ENCODE data around the gene GKN2. TPM values are rescaled to one million over a fixed set of nuclear protein-coding genes. Genes with fewer than 3 reads are reported as not detected.

GKN2 gene
- total and polyA plus RNA-seq, 3 experiments from 2014 or later, result not detected

DNA sequence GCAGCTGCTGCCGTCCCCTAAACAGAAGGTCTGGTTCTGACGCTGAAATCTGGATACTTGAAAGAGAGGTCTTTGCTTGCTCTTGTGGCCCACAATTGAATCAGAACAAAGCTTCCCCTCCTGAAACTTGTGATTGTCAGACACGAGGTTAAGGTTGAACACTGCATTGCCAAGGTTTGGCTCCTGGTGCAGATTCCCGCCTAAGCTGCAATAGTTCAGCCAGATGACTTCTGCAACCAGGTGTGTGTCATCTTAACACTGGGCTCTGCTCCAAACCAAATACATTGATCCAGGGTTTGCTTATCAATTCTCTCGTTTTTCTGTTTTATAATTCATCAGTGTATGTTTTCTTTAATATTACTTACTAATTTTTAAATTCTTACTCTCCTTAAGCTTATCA lies 36.3 kb upstream of the GKN2 start:
- Mint-ChIP-seq H3K27me3 (peaks cover 4 to 17% of the 10 kb centered on the region in 2 donors), H3K9me3 (no peaks in the 10 kb centered on the region), H3K27ac (no peak overlapping the region), H3K36me3 (no peaks in the 10 kb centered on the region), H3K4me1 (no peaks in the 10 kb centered on the region), H3K4me3 (no peak overlapping the region)
- Histone ChIP-seq H3K27ac (ENCODE audit: low read depth, low read length) (no peak overlapping the region), H3K4me3 (ENCODE audit: low read length) (no peak overlapping the region), H3K36me3 (ENCODE audit: insufficient read depth, low read length) (no peaks in the 10 kb centered on the region), H3K4me1 (ENCODE audit: insufficient read depth, low read length) (no peaks in the 10 kb centered on the region), H3K27me3 (ENCODE audit: insufficient read depth, low read length, poor library complexity, severe bottlenecking) (no peaks in the 10 kb centered on the region), H3K9me3 (ENCODE audit: low read length) (no peaks in the 10 kb centered on the region)
- ChIA-PET POLR2A (no interaction called here), CTCF (no interaction called here)
- no peak for DNase-seq

DNA sequence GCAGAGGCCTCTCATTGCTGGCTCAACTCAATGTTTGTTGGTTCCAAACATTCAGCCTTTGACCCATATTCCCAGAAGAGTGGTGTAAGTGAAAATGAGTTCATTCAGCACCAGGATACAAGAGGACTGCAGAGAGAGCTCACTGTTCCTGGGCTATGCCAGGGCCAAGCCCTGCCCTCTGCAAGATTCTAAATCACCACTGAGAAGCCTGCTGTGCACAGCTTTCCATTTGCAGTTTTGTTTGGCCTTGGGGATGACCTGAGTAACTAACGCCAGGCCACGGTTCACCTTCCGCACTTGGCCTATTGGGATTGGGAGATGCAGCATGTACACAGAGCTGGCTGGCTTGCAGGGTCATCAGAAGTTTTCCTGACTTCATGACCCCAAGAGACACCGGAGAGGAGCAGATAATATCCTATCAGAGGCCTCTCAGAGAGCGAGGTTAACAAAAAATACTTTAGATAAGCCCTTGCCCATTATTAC lies 34.4 kb upstream of the GKN2 start:
- H3K4me3 Mint-ChIP-seq, result no peak overlapping the region
- H3K4me3 ChIP-seq (ENCODE audit: low read length), result no peak overlapping the region
- no peak overlapping the region for H3K27ac Mint-ChIP-seq
- no peaks in the 10 kb centered on the region for H3K9me3 ChIP-seq (ENCODE audit: low read length)
- no peaks in the 10 kb centered on the region for H3K36me3 Mint-ChIP-seq
- no peak for DNase-seq
- no peaks in the 10 kb centered on the region for H3K9me3 Mint-ChIP-seq
- no peaks in the 10 kb centered on the region for H3K27me3 ChIP-seq (ENCODE audit: insufficient read depth, low read length, poor library complexity, severe bottlenecking)
- H3K27ac ChIP-seq (ENCODE audit: low read depth, low read length), result no peak overlapping the region
- no peaks in the 10 kb centered on the region for H3K4me1 Mint-ChIP-seq
- ChIA-PET CTCF (no interaction called here), POLR2A (no interaction called here)
- H3K36me3 ChIP-seq (ENCODE audit: insufficient read depth, low read length), result no peaks in the 10 kb centered on the region
- no peaks in the 10 kb centered on the region for H3K4me1 ChIP-seq (ENCODE audit: insufficient read depth, low read length)
- H3K27me3 Mint-ChIP-seq, result peaks cover 4 to 13% of the 10 kb centered on the region in 2 donors

DNA sequence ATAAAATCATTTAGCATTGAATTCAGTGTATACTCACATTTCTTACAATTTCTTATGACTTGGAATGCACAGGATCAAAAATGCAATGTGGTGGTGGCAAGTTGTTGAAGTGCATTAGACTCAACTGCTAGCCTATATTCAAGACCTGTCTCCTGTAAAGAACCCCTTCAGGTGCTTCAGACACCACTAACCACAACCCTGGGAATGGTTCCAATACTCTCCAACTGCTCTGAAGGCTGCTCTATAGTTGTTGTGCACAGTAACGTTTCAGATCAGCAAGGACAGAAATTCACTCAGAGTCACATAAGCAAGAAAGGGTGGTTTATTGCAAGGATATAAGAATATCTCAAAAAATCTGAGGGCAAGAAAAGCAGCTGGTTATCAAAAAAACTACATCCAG lies 28.3 kb upstream of the GKN2 start:
- peaks cover 7% of the 10 kb centered on the region for H3K27me3 ChIP-seq (ENCODE audit: insufficient read depth, low read length, poor library complexity, severe bottlenecking)
- Mint-ChIP-seq H3K4me3 (no peak overlapping the region), H3K9me3 (no peaks in the 10 kb centered on the region), H3K27me3 (peaks cover 12 to 41% of the 10 kb centered on the region in 2 donors), H3K36me3 (peaks cover 0 to 3% (median 0%) of the 10 kb centered on the region in 3 donors), H3K27ac (no peak overlapping the region), H3K4me1 (no peaks in the 10 kb centered on the region)
- DNase-seq, result no peak
- no peaks in the 10 kb centered on the region for H3K4me1 ChIP-seq (ENCODE audit: insufficient read depth, low read length)
- ChIA-PET POLR2A (no interaction called here), CTCF (no interaction called here)
- H3K4me3 ChIP-seq (ENCODE audit: low read length), result no peak overlapping the region
- H3K36me3 ChIP-seq (ENCODE audit: insufficient read depth, low read length), result no peaks in the 10 kb centered on the region
- H3K9me3 ChIP-seq (ENCODE audit: low read length), result no peaks in the 10 kb centered on the region
- H3K27ac ChIP-seq (ENCODE audit: low read depth, low read length), result no peak overlapping the region

DNA sequence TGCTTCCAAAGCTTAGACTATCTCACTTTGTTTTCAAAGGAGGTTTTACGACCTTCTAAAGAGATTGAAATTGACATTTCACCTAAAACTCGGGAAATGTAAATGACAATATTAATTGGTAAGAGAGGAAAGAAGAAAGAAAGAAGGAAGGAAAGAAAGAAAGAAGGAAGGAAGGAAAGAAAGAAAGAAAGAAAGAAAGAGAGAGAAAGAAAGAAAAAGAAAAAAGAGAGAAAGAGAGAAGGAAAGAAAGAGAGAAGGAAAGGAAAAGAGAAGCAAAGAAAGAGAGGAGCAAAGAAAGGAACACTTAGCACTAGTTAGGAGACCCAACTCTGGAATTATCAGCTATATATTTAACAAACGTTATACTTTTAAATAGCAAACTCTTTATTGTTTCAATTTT lies 25.4 kb upstream of the GKN2 start:
- no peaks in the 10 kb centered on the region for H3K9me3 ChIP-seq (ENCODE audit: low read length)
- DNase-seq, result no peak
- H3K27me3 ChIP-seq (ENCODE audit: insufficient read depth, low read length, poor library complexity, severe bottlenecking), result peaks cover 7% of the 10 kb centered on the region
- H3K36me3 ChIP-seq (ENCODE audit: insufficient read depth, low read length), result no peaks in the 10 kb centered on the region
- CTCF ChIA-PET, result no interaction called here
- Mint-ChIP-seq H3K4me1 (no peaks in the 10 kb centered on the region), H3K27me3 (peaks cover 15 to 51% of the 10 kb centered on the region in 2 donors), H3K27ac (no peak overlapping the region), H3K36me3 (peaks cover 0 to 3% (median 0%) of the 10 kb centered on the region in 3 donors), H3K4me3 (no peak overlapping the region), H3K9me3 (no peaks in the 10 kb centered on the region)
- POLR2A ChIA-PET, result no interaction called here
- H3K27ac ChIP-seq (ENCODE audit: low read depth, low read length), result no peak overlapping the region
- no peaks in the 10 kb centered on the region for H3K4me1 ChIP-seq (ENCODE audit: insufficient read depth, low read length)
- no peak overlapping the region for H3K4me3 ChIP-seq (ENCODE audit: low read length)

DNA sequence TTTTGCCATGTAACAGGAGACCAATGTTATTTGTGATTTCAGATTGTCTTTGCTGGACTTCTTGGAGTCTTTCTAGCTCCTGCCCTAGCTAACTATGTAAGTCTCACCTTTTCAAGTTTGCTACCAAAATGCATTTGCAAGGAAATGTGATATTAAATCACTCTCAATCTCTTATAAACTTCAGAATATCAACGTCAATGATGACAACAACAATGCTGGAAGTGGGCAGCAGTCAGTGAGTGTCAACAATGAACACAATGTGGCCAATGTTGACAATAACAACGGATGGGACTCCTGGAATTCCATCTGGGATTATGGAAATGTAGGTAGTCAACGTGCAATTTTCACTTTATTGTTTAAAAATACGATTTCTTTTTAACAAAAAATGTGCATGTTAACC lies 24.8 kb upstream of the GKN2 start:
- no peaks in the 10 kb centered on the region for H3K4me1 ChIP-seq (ENCODE audit: insufficient read depth, low read length)
- Mint-ChIP-seq H3K4me1 (no peaks in the 10 kb centered on the region), H3K27ac (no peak overlapping the region), H3K9me3 (no peaks in the 10 kb centered on the region), H3K36me3 (peaks cover 0 to 3% (median 0%) of the 10 kb centered on the region in 3 donors), H3K4me3 (no peak overlapping the region), H3K27me3 (peaks cover 15 to 51% of the 10 kb centered on the region in 2 donors)
- H3K36me3 ChIP-seq (ENCODE audit: insufficient read depth, low read length), result no peaks in the 10 kb centered on the region
- ChIA-PET CTCF (no interaction called here), POLR2A (no interaction called here)
- DNase-seq, result no peak
- H3K4me3 ChIP-seq (ENCODE audit: low read length), result no peak overlapping the region
- H3K9me3 ChIP-seq (ENCODE audit: low read length), result no peaks in the 10 kb centered on the region
- no peak overlapping the region for H3K27ac ChIP-seq (ENCODE audit: low read depth, low read length)
- peaks cover 7% of the 10 kb centered on the region for H3K27me3 ChIP-seq (ENCODE audit: insufficient read depth, low read length, poor library complexity, severe bottlenecking)

DNA sequence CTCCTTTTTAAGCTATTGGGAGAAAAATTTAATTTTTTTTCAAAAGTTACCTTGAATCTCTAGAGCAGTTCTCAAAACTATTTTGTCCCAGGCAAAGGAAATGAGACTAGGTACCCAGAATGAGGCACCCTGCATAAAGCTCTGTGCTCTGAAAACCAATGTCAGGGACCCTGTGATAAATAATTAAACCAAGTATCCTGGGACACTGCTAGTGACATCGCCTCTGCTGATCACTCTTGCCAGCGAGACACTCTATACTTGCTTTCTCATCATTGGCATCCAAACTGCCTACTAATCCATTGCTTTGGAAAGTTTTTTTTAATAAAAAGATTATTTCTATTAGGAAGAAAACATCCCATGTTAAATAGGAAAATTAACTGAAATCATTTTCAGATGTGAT lies 23.2 kb upstream of the GKN2 start:
- no peak for DNase-seq
- Histone ChIP-seq H3K9me3 (ENCODE audit: low read length) (no peaks in the 10 kb centered on the region), H3K36me3 (ENCODE audit: insufficient read depth, low read length) (no peaks in the 10 kb centered on the region), H3K27me3 (ENCODE audit: insufficient read depth, low read length, poor library complexity, severe bottlenecking) (peaks cover 7% of the 10 kb centered on the region), H3K27ac (ENCODE audit: low read depth, low read length) (no peak overlapping the region), H3K4me3 (ENCODE audit: low read length) (no peak overlapping the region), H3K4me1 (ENCODE audit: insufficient read depth, low read length) (no peaks in the 10 kb centered on the region)
- no peaks in the 10 kb centered on the region for H3K9me3 Mint-ChIP-seq
- H3K36me3 Mint-ChIP-seq, result no peaks in the 10 kb centered on the region
- H3K27me3 Mint-ChIP-seq, result peaks cover 13 to 42% of the 10 kb centered on the region in 2 donors
- no peaks in the 10 kb centered on the region for H3K4me1 Mint-ChIP-seq
- H3K27ac Mint-ChIP-seq, result no peak overlapping the region
- ChIA-PET CTCF (no interaction called here), POLR2A (no interaction called here)
- no peak overlapping the region for H3K4me3 Mint-ChIP-seq

DNA sequence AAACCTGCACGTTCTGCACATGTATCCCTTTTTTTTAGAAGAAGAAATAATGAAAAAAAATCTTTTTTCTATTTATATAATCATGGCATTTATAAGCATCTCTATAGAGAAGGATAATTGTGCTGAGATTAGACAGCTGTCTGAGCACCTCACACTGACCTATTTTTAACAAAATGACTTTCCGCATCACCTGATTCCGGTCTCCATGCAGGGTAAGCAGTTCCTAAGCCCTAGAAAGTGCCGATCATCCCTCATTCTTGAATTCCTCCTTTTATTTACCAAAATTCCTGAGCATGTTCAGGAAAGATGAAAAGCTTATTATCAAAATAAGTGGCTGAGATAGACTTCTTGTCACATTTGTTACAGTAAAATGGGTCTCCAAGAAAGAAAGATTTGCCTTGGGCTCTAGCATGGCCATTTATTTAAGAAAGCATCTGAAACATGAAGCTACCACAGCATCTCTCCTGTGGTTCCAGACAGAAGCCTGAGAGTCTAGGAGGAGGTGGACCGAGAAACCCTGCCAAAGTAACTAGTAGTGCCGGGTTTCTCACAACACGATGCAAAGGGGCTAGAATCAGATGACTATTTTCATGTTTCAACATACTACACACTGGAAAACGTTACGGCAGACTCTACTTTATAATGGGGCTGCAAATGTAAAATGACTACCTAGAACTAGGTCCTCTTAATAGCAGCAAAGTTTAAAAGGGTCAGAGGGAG lies 22.4 kb upstream of the GKN2 start:
- CTCF ChIA-PET, result no interaction called here

DNA sequence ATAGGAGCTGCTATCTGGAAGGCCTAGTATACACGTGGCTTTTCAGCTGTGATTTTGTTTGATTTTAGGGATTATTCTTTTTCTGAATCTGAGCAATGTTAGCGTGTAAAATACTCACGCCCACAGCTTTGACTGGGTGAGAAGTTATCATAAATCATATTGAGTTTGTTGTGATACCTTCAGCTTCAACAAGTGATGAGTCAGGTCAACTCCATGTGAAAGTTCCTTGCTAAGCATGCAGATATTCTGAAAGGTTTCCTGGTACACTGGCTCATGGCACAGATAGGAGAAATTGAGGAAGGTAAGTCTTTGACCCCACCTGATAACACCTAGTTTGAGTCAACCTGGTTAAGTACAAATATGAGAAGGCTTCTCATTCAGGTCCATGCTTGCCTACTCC lies 21.6 kb upstream of the GKN2 start, which contains the start of gene GKN1:
Gene GKN1 (plus strand): TSS at position 386 of the 400 bp plus-strand sequence. CDS start 42 bp downstream, outside the sequence.
- H3K4me1 Mint-ChIP-seq, result no peaks in the 10 kb centered on the region
- Histone ChIP-seq H3K36me3 (ENCODE audit: insufficient read depth, low read length) (no peaks in the 10 kb centered on the region), H3K27me3 (ENCODE audit: insufficient read depth, low read length, poor library complexity, severe bottlenecking) (no peaks in the 10 kb centered on the region), H3K9me3 (ENCODE audit: low read length) (no peaks in the 10 kb centered on the region), H3K4me1 (ENCODE audit: insufficient read depth, low read length) (no peaks in the 10 kb centered on the region), H3K27ac (ENCODE audit: low read depth, low read length) (no peak within 1 kb of the TSS), H3K4me3 (ENCODE audit: low read length) (no peak within 1 kb of the TSS)
- no peak within 1 kb of the TSS for H3K27ac Mint-ChIP-seq
- no peak for DNase-seq
- H3K4me3 Mint-ChIP-seq, result no peak within 1 kb of the TSS
- H3K36me3 Mint-ChIP-seq, result no peaks in the 10 kb centered on the region
- POLR2A ChIA-PET, result no interaction called here
- H3K9me3 Mint-ChIP-seq, result no peaks in the 10 kb centered on the region
- H3K27me3 Mint-ChIP-seq, result peaks cover 8 to 32% of the 10 kb centered on the region in 2 donors
- CTCF ChIA-PET, result no interaction called here

More for the DNA sequence above, 22.4 kb upstream of the GKN2 start:
- POLR2A ChIA-PET, result no interaction called here
- Histone ChIP-seq H3K36me3 (ENCODE audit: insufficient read depth, low read length) (no peaks in the 10 kb centered on the region), H3K27me3 (ENCODE audit: insufficient read depth, low read length, poor library complexity, severe bottlenecking) (peaks cover 5% of the 10 kb centered on the region), H3K27ac (ENCODE audit: low read depth, low read length) (no peak overlapping the region), H3K4me3 (ENCODE audit: low read length) (no peak overlapping the region), H3K9me3 (ENCODE audit: low read length) (no peaks in the 10 kb centered on the region), H3K4me1 (ENCODE audit: insufficient read depth, low read length) (no peaks in the 10 kb centered on the region)
- Mint-ChIP-seq H3K9me3 (no peaks in the 10 kb centered on the region), H3K4me3 (no peak overlapping the region), H3K36me3 (no peaks in the 10 kb centered on the region), H3K27ac (no peak overlapping the region), H3K4me1 (no peaks in the 10 kb centered on the region), H3K27me3 (peaks cover 10 to 40% of the 10 kb centered on the region in 2 donors)
- DNase-seq, result no peak

Data from CD8-positive, alpha-beta memory T cell (primary cell).